Cardiac muscle cell (in vitro differentiated cells and primary cell): ENCODE results near the gene OAS3. TPM values are rescaled to one million over a fixed set of nuclear protein-coding genes. Genes with fewer than 3 reads are reported as not detected.
"Not testable (repeated sequence)": the region's sequence is repeated elsewhere in the genome, so short reads cannot be mapped to it uniquely, and the experiment has no call there.

Experiments used
- DNase-seq, 2 donors: peaks; one replicate each; pipeline versions ENCODE4 v3.0.0 to v3.0.0-alpha.2; 2010 to 2017; ENCODE audit warnings: low read depth in 1 of 2, low spot score in 1 of 2
- H3K27ac ChIP-seq: fragments of 200-600 bp; sonication (generic); 2 replicates; pipeline ENCODE4 v1.5.1; 2016
- H3K27me3 ChIP-seq: fragments of 200-600 bp; sonication (generic); 2 replicates; pipeline ENCODE4 v1.6.0; 2016; ENCODE audit warnings: control low read depth
- H3K36me3 ChIP-seq: fragments of 200-600 bp; sonication (generic); 2 replicates; pipeline ENCODE4 v1.5.1; 2016; ENCODE audit warnings: control low read depth
- H3K4me1 ChIP-seq: fragments of 200-600 bp; sonication (generic); 2 replicates; pipeline ENCODE4 v1.8.1; 2017; ENCODE audit warnings: low read depth, mild to moderate bottlenecking, mixed run types
- H3K4me3 ChIP-seq: fragments of 200-600 bp; sonication (generic); 2 replicates; pipeline ENCODE4 v1.5.1; 2016; ENCODE audit warnings: mild to moderate bottlenecking
- H3K9me3 ChIP-seq: fragments of 200-600 bp; sonication (generic); 2 replicates; pipeline ENCODE4 v1.5.1; 2017; ENCODE audit warnings: low read depth, mild to moderate bottlenecking, control low read depth
- CTCF ChIP-seq: IDR thresholded peaks from 2 replicates; pipeline ENCODE4 v1.5.1; 2012; ENCODE audit warnings: low read depth, mild to moderate bottlenecking, low read length
- polyA plus RNA-seq: library from polyadenylated mRNA; unstranded; fragments of >200 nt; fragmentation: Nextera tagmentation; extraction: Ambion mirVana; gene quantifications from 2 replicates; pipeline ENCODE4 v1.2.1, GENCODE V29; 2016
- total RNA-seq: library from RNA; depleted of rRNA; stranded (reverse); fragments of >200 nt; gene quantifications from 2 replicates; pipeline ENCODE4 v1.2.3, GENCODE V29; 2016

The OAS3 gene
- total and polyA plus RNA-seq, 2 experiments from 2014 or later, result 0.36 TPM; not detected in 1

GRCh38 chr12:112906712-112907414, 31.4 kb upstream of the OAS3 start, which contains the start of gene OAS1:
Gene OAS1 (plus strand): TSS chr12:112906962. CDS start chr12:112907040, 78 bp downstream.
- no peaks in the 10 kb centered on the region for H3K9me3 ChIP-seq
- H3K27ac ChIP-seq, result no peak within 1 kb of the TSS
- no peak for TF ChIP-seq CTCF
- no peaks in the 10 kb centered on the region for H3K27me3 ChIP-seq
- no peak within 1 kb of the TSS for H3K4me3 ChIP-seq
- peaks cover 4% of the 10 kb centered on the region for H3K4me1 ChIP-seq
- H3K36me3 ChIP-seq, result no peaks in the 10 kb centered on the region
- peak; percentile 46 to 78 for DNase-seq

GRCh38 chr12:112907415-112908157, 30.7 kb upstream of the OAS3 start:
- H3K4me1 ChIP-seq, result peaks cover 4% of the 10 kb centered on the region
- no peak for DNase-seq
- no peak overlapping the region for H3K27ac ChIP-seq

GRCh38 chr12:112908548-112908947, 29.7 kb upstream of the OAS3 start:
- no peak overlapping the region for H3K27ac ChIP-seq
- H3K27me3 ChIP-seq, result no peaks in the 10 kb centered on the region
- no peak for TF ChIP-seq CTCF
- no peaks in the 10 kb centered on the region for H3K36me3 ChIP-seq
- H3K4me1 ChIP-seq, result peaks cover 4% of the 10 kb centered on the region
- DNase-seq, result no peak
- no peaks in the 10 kb centered on the region for H3K9me3 ChIP-seq
- H3K4me3 ChIP-seq, result no peak overlapping the region

More at GRCh38 chr12:112907415-112908157, 30.7 kb upstream of the OAS3 start:
- no peak for TF ChIP-seq CTCF
- no peak overlapping the region for H3K4me3 ChIP-seq
- H3K9me3 ChIP-seq, result no peaks in the 10 kb centered on the region
- no peaks in the 10 kb centered on the region for H3K36me3 ChIP-seq
- no peaks in the 10 kb centered on the region for H3K27me3 ChIP-seq

GRCh38 chr12:112909693-112910092, 28.6 kb upstream of the OAS3 start:
- no peak for DNase-seq
- no peak overlapping the region for H3K27ac ChIP-seq
- no peak overlapping the region for H3K4me3 ChIP-seq
- no peaks in the 10 kb centered on the region for H3K9me3 ChIP-seq
- peaks cover 4% of the 10 kb centered on the region for H3K4me1 ChIP-seq
- H3K36me3 ChIP-seq, result no peaks in the 10 kb centered on the region
- no peaks in the 10 kb centered on the region for H3K27me3 ChIP-seq
- TF ChIP-seq CTCF, result no peak

- Histone ChIP-seq H3K9me3 (no peaks in the 10 kb centered on the region), H3K36me3 (no peaks in the 10 kb centered on the region), H3K27me3 (no peaks in the 10 kb centered on the region), H3K27ac (no peak overlapping the region), H3K4me3 (no peak overlapping the region), H3K4me1 (no peaks in the 10 kb centered on the region)
- DNase-seq, result no peak
- TF ChIP-seq CTCF, result no peak
These were observed 25.1 kb upstream of the OAS3 start for GRCh38 chr12:112913038-112913688.

GRCh38 chr12:112913888-112914287, 24.4 kb upstream of the OAS3 start:
- not testable (repeated sequence) for DNase-seq, H3K4me3 ChIP-seq, H3K27ac ChIP-seq, H3K9me3 ChIP-seq, H3K27me3 ChIP-seq, H3K36me3 ChIP-seq, H3K4me1 ChIP-seq
